ENCODE measurements around the gene AP1B1.

DNA sequence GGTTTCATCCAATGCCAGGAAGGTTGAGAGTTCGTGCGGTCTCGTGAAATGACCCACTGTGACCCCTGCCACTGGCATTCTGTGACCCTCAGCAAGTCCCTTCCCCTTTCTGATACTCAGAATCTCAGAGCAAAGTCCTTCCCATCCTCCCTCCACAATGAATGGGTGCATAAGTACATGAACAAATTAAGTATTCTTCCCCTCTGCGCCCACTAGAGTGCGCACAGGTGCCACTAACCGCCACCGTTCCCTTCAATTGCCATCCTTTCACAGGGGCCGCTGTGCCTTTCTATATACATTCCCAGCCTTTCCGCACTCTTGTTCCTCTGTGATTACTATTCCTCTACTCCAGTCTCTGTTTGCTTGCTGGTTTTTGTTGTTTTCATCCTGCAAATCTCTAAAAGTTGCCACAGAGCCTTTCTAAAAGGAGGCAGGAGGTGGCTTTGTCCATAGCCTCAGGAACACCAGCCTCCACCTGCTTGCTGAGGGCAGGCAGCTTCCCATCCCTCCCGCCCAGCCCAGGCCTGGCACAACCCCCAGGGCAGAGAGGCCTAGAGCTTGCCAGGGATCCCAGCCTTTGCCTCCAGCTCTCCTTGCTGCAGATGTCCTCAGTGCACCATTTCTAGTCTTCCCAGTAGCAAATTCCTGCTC, 6.7 kb upstream of the AP1B1 start:
- no peak for TF ChIP-seq POLR2A (IDR thresholded peaks at IDR 0.05)
- TF ChIP-seq, protein P1, sequence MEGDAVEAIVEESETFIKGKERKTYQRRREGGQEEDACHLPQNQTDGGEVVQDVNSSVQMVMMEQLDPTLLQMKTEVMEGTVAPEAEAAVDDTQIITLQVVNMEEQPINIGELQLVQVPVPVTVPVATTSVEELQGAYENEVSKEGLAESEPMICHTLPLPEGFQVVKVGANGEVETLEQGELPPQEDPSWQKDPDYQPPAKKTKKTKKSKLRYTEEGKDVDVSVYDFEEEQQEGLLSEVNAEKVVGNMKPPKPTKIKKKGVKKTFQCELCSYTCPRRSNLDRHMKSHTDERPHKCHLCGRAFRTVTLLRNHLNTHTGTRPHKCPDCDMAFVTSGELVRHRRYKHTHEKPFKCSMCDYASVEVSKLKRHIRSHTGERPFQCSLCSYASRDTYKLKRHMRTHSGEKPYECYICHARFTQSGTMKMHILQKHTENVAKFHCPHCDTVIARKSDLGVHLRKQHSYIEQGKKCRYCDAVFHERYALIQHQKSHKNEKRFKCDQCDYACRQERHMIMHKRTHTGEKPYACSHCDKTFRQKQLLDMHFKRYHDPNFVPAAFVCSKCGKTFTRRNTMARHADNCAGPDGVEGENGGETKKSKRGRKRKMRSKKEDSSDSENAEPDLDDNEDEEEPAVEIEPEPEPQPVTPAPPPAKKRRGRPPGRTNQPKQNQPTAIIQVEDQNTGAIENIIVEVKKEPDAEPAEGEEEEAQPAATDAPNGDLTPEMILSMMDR (IDR thresholded peaks at IDR 0.05) = peak; percentile 31 to 90 (median 82)
